GM13976 (cell line): Measurements from ENCODE around the gene FOXB2.
A peak's percentile ranks its signal among the peaks of the same experiment; 100 is the strongest.

Experiments used
- DNase-seq: peaks from one replicate; pipeline ENCODE4 v3.0.0; 2012; ENCODE audit warnings: low spot score
- CTCF ChIP-seq: IDR thresholded peaks from 2 replicates; pipeline ENCODE4 v1.5.1; 2012; ENCODE audit warnings: borderline replicate concordance, mild to moderate bottlenecking; ENCODE audit not compliant: insufficient read depth; ENCODE audit errors: extremely low read depth, missing control alignments, control extremely low read depth
- in situ Hi-C: fragments of 300-500 bp; cut with MboI; formaldehyde crosslinking; loops from one replicate; pipeline ENCODE4 v1.12.0; 2022; ENCODE audit warnings: low sequenced_read_pairs, mixed read lengths, inconsistent platforms; ENCODE audit not compliant: unreplicated experiment

Gene FOXB2

DNA sequence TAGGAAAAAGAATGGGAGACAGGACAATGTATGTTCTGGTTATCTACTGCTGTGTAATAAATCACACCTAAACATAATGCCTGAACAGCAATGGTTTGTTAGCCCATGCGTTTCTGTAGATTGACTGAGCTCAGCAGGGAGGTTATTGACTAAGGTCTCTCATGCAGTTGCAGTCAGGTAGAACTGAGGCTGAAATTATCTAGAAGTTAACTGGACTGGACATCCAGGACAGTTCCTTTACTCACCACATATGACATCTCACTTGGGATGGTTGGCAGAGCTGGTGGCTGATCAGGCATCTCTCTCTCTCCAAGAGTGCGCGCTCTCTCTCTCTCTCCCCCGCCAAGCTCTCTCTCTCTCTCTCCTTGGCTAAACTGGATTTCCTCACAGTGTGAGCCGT lies 8.9 kb upstream of the FOXB2 start:
- DNase-seq, result no peak
- TF ChIP-seq CTCF, result no peak
- in situ Hi-C loops, result no loop called here

DNA sequence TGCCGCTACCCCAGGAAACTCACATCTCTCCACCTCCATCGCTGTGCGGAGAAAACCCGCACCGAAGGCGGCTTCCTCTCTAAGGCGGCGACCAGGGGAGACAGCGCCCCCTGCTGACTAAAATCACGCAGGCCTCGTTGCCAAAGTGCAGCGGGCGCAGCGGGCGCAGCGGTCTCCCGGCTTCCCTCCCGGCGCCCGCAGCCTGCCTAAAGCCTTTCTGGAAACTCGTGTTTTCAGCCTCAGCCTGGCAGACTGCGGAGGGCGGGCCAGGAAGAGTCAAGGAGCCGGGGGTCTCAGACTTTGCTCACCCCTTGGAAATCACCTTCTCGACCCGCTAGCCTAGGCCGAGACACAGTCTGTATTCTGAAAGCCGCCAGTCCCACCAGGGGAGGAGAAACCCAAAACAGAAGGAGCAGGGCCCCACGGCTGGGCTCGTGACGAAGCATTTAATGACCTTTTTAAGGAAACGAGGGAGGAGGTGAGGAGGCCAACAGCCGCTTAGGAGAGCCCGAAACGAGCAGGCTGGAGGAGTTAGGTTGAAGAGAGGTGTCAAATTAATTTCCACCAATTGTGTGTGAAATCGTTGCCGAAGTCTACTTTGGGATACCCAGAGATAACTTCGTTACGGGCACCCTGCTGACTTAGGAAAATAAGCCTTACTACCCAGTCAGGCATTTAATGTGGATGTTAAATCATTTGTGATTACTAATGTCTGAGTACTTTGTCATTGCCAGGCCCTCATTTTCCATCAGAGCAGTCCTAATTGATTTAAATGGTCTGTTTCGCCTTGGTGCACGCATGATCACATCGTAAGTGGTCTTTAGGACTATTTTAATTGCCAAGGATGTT lies 7.3 kb upstream of the FOXB2 start:
- in situ Hi-C loops, result no loop called here
- DNase-seq, result peak; percentile 78
- TF ChIP-seq CTCF, result peak; percentile 79

DNA sequence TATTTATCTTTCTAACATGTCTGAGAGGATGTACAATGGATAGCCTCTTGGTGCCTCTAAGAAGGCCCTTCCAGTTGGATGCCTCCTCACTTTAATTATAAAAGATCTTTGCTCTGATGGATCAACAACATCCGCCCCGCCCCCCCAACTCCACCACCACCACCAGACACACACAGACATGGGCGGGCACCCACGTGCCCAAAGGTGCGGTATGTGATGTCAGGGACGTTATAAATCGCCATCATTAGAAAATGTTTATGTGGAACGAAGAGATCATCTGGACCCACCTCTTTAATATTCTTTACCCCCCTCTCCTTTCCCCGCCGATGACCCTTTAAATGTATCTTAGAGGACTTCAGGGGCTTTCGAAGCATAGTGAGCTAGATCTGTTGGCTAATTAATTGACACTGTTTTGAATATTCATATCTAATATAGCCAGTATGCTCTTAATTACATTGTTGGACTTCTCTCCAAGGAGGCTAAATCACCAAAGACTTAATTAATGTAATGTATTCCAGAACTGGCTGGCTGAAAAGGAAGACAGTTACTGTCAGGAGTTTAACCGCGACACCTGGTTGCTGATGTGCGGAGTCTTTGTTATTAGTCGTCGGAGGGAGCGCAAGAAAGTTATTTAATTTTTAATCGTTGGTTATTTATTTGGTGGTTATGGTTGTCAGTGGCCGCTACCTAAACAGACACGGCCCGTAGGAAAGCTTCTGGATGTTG lies 6.1 kb upstream of the FOXB2 start:
- DNase-seq, result peak; percentile 17
- in situ Hi-C loops, result no loop called here
- TF ChIP-seq CTCF, result no peak

DNA sequence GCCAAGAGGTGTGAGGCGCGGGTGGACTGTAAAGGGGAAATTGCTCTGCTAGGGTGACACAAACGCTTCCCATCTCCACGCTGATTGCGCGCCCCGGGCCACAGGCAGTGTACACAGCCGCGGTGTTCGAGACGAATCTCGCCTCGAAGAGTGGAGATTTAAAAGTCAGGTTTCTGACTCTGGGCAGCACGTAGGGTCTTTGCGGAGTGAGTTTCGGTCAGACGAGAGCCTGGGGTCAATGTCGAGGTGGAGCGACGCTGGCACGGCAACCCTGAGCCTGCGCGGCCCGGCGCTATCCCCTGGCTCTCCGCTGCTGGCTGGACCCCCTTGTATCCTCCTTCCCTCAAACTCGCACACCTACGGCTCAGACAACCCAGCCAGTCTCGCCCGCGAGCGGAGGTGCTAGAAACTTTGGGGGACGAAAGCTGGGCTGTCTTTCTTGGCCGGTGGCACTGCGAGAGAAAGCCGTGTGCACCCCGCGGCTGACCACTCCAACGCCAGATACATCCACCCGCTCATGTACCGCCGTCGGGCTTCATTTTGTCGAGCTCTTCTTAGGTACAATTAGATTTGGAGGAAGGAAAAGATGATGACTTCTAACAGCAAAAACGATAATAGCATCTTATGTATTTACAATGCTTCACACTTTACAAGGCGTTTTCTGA lies 5.4 kb upstream of the FOXB2 start:
- peak; percentile 26 for DNase-seq
- no peak for TF ChIP-seq CTCF
- in situ Hi-C loops, result no loop called here

DNA sequence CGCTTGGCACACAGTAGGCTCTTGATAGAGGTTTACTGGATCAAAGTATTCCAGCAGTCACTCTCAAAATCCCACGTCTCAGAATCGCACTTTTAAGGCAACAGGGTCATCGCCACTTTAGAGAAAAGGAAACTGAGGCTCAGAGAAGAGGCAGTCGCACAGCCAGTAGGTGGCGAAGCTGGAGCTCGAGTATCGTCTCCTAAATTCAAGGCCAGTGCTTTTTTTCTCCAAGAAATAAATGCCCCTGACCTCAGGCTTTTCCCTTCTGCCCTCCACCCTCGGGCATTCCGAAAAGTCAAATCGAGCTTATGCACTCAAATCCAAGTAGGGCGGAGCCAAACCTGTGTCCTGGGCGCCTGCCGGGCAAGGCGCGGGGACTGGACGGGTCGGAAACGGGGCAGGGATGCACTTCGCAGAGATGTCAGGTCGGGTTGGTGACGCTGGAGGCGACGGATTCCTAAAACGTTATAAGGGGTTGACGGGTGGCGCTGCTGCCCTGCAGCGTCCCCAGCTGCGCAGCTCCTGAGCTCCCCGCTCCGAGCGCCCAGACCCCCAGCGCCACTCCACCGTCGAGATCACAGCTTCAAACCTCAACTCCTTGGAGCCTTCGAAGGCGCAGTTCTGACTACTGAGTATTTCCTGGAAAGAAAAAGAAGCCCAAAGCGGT lies 4.7 kb upstream of the FOXB2 start:
- DNase-seq, result peak; percentile 29
- no peak for TF ChIP-seq CTCF

More for the DNA sequence above, 4.7 kb upstream of the FOXB2 start:
- in situ Hi-C loops, result no loop called here
